Measurements from ENCODE around the gene KLRF2.

KLRF2 gene

GRCh38 chr12:9907769-9908168 lies 26.5 kb downstream of the KLRF2 start:
- Histone ChIP-seq H3K27ac (ENCODE audit: low read depth, low read length) (no peak overlapping the region), H3K79me2 (ENCODE audit: control insufficient read depth, low read length) (no peaks in the 10 kb centered on the region), H3K9me2 (replicated peaks; ENCODE audit: control insufficient read depth, low read length) (no peaks in the 10 kb centered on the region), H4K20me1 (ENCODE audit: control insufficient read depth, insufficient read depth, low read depth, low read length) (no peaks in the 10 kb centered on the region), H3K27me3 (ENCODE audit: control insufficient read depth, low read length) (no peaks in the 10 kb centered on the region; the same call in 1 of the 2 replicates), H3K36me3 (ENCODE audit: control insufficient read depth, low read length) (no peaks in the 10 kb centered on the region), H3K4me2 (ENCODE audit: low read length) (no peak overlapping the region), H3F3A (ENCODE audit: control insufficient read depth, insufficient read depth) (no peaks in the 10 kb centered on the region), H3K4me3 (ENCODE audit: low read length) (no peak overlapping the region), H3K4me1 (ENCODE audit: control insufficient read depth, low read length) (no peaks in the 10 kb centered on the region), H3K9me3 (ENCODE audit: control insufficient read depth, insufficient read depth, low read length) (peaks cover 14% of the 10 kb centered on the region)
- TF ChIP-seq, protein P1, sequence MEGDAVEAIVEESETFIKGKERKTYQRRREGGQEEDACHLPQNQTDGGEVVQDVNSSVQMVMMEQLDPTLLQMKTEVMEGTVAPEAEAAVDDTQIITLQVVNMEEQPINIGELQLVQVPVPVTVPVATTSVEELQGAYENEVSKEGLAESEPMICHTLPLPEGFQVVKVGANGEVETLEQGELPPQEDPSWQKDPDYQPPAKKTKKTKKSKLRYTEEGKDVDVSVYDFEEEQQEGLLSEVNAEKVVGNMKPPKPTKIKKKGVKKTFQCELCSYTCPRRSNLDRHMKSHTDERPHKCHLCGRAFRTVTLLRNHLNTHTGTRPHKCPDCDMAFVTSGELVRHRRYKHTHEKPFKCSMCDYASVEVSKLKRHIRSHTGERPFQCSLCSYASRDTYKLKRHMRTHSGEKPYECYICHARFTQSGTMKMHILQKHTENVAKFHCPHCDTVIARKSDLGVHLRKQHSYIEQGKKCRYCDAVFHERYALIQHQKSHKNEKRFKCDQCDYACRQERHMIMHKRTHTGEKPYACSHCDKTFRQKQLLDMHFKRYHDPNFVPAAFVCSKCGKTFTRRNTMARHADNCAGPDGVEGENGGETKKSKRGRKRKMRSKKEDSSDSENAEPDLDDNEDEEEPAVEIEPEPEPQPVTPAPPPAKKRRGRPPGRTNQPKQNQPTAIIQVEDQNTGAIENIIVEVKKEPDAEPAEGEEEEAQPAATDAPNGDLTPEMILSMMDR (IDR thresholded peaks at IDR 0.05; ENCODE audit: low read depth, low read length, poor library complexity, severe bottlenecking), result no peak
- no peak for TF ChIP-seq EZH2phosphoT487 (IDR thresholded peaks at IDR 0.05; ENCODE audit: borderline replicate concordance, low read length)

GRCh38 chr12:9908350-9908749 lies 27.1 kb downstream of the KLRF2 start:
- no peaks in the 10 kb centered on the region for H3K4me1 ChIP-seq (ENCODE audit: control insufficient read depth, low read length)
- no peaks in the 10 kb centered on the region for H3K79me2 ChIP-seq (ENCODE audit: control insufficient read depth, low read length)
- H3K9me2 ChIP-seq (replicated peaks; ENCODE audit: control insufficient read depth, low read length), result no peaks in the 10 kb centered on the region
- H3K36me3 ChIP-seq (ENCODE audit: control insufficient read depth, low read length), result no peaks in the 10 kb centered on the region
- no peaks in the 10 kb centered on the region for H3F3A ChIP-seq (ENCODE audit: control insufficient read depth, insufficient read depth)
- no peaks in the 10 kb centered on the region; the same call in 1 of the 2 replicates for H3K27me3 ChIP-seq (ENCODE audit: control insufficient read depth, low read length)
- no peak overlapping the region for H3K4me3 ChIP-seq (ENCODE audit: low read length)
- no peaks in the 10 kb centered on the region for H4K20me1 ChIP-seq (ENCODE audit: control insufficient read depth, insufficient read depth, low read depth, low read length)
- H3K9me3 ChIP-seq (ENCODE audit: control insufficient read depth, insufficient read depth, low read length), result peaks cover 13% of the 10 kb centered on the region
- H3K27ac ChIP-seq (ENCODE audit: low read depth, low read length), result no peak overlapping the region
- H3K4me2 ChIP-seq (ENCODE audit: low read length), result no peak overlapping the region
- TF ChIP-seq, protein P1 (IDR thresholded peaks at IDR 0.05; ENCODE audit: low read depth, low read length, poor library complexity, severe bottlenecking), result no peak
- no peak for TF ChIP-seq EZH2phosphoT487 (IDR thresholded peaks at IDR 0.05; ENCODE audit: borderline replicate concordance, low read length)

DNA sequence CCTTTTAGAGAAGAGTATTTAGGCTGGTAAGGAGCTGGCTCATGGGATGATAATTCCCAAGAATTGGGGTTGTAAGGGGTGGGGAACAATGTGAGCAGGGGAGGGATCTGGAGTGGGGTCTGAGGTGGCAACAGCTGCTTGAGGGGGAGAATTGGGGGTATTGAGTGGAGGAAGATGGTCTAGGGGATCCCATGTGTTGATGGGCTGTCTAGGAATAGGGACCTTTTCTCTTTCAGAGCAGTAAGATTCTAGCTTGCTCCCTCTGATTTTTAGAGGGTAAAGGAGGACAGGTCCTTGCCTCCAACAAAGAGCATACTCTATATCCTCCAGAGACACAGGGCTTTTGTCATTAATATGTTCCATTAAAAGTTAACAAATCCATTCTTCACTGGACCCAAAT lies 28.4 kb downstream of the KLRF2 start:
- no peak for TF ChIP-seq EZH2phosphoT487 (IDR thresholded peaks at IDR 0.05; ENCODE audit: borderline replicate concordance, low read length)
- TF ChIP-seq, protein P1 (IDR thresholded peaks at IDR 0.05; ENCODE audit: low read depth, low read length, poor library complexity, severe bottlenecking), result no peak
- H3K4me1 ChIP-seq (ENCODE audit: control insufficient read depth, low read length), result no peaks in the 10 kb centered on the region
- no peaks in the 10 kb centered on the region; the same call in 1 of the 2 replicates for H3K27me3 ChIP-seq (ENCODE audit: control insufficient read depth, low read length)
- no peaks in the 10 kb centered on the region for H3F3A ChIP-seq (ENCODE audit: control insufficient read depth, insufficient read depth)
- no peaks in the 10 kb centered on the region for H3K79me2 ChIP-seq (ENCODE audit: control insufficient read depth, low read length)
- no peak overlapping the region for H3K4me2 ChIP-seq (ENCODE audit: low read length)
- no peaks in the 10 kb centered on the region for H3K36me3 ChIP-seq (ENCODE audit: control insufficient read depth, low read length)
- H3K4me3 ChIP-seq (ENCODE audit: low read length), result no peak overlapping the region
- H3K9me3 ChIP-seq (ENCODE audit: control insufficient read depth, insufficient read depth, low read length), result peaks cover 13% of the 10 kb centered on the region
- H3K27ac ChIP-seq (ENCODE audit: low read depth, low read length), result no peak overlapping the region
- no peaks in the 10 kb centered on the region for H3K9me2 ChIP-seq (replicated peaks; ENCODE audit: control insufficient read depth, low read length)
- H4K20me1 ChIP-seq (ENCODE audit: control insufficient read depth, insufficient read depth, low read depth, low read length), result no peaks in the 10 kb centered on the region
